Karpas-422 (cell line): ENCODE results near the gene SLC38A2. TPM values are rescaled to one million over a fixed set of nuclear protein-coding genes. Genes with fewer than 3 reads are reported as not detected.

Source experiments
- DNase-seq: peaks from one replicate; pipeline ENCODE4 v3.0.0-alpha.2; 2015
- H2AFZ ChIP-seq: fragments of 200-600 bp; sonication (generic); 2 replicates; pipeline ENCODE4 v1.6.1; 2014; ENCODE audit warnings: antibody characterized with exemption, low read length, mixed read lengths
- H3K27ac ChIP-seq: fragments of 200-600 bp; sonication (generic); 2 replicates; pipeline ENCODE4 v1.5.1; 2014; ENCODE audit warnings: mild to moderate bottlenecking, low read length, moderate library complexity
- H3K27me3 ChIP-seq: fragments of 200-600 bp; sonication (generic); 2 replicates; pipeline ENCODE4 v1.6.1; 2014; ENCODE audit warnings: low read length, mixed read lengths
- H3K36me3 ChIP-seq: fragments of 200-600 bp; sonication (generic); 2 replicates; pipeline ENCODE4 v1.6.1; 2014; ENCODE audit warnings: low read length, mixed read lengths; ENCODE audit not compliant: insufficient read depth
- H3K4me1 ChIP-seq: fragments of 200-600 bp; sonication (generic); 2 replicates; pipeline ENCODE4 v1.6.1; 2014; ENCODE audit warnings: mild to moderate bottlenecking, low read length, mixed read lengths
- H3K4me2 ChIP-seq: fragments of 200-600 bp; sonication (generic); 2 replicates; pipeline ENCODE4 v1.6.1; 2014; ENCODE audit warnings: low read length, low read depth, mild to moderate bottlenecking; ENCODE audit not compliant: poor library complexity, severe bottlenecking
- H3K4me3 ChIP-seq: fragments of 200-600 bp; sonication (generic); 2 replicates; pipeline ENCODE4 v1.5.1; 2014; ENCODE audit warnings: mild to moderate bottlenecking, antibody characterized with exemption, low read length, mixed read lengths
- H3K79me2 ChIP-seq: fragments of 200-600 bp; sonication (generic); 2 replicates; pipeline ENCODE4 v1.6.1; 2014; ENCODE audit warnings: mild to moderate bottlenecking, low read length, mixed read lengths
- H3K9ac ChIP-seq: fragments of 200-600 bp; sonication (generic); 2 replicates; pipeline ENCODE4 v1.6.0; 2014; ENCODE audit warnings: low read length
- H3K9me2 ChIP-seq: fragments of 200-600 bp; sonication (generic), shearing (Covaris generic); replicated peaks from 2 replicates; pipeline ENCODE4 v1.6.0; 2014; ENCODE audit warnings: mild to moderate bottlenecking, low read length, moderate library complexity; ENCODE audit not compliant: insufficient read depth
- H3K9me3 ChIP-seq: fragments of 300-700, 200-600 bp; sonication (generic); 2 replicates; pipeline ENCODE4 v1.6.1; 2014; ENCODE audit warnings: low read length, mixed read lengths
- H4K20me1 ChIP-seq: fragments of 200-600 bp; sonication (generic); 2 replicates; pipeline ENCODE4 v1.6.1; 2014; ENCODE audit warnings: mild to moderate bottlenecking, antibody characterized with exemption, low read length, low read depth; ENCODE audit not compliant: insufficient read depth
- total RNA-seq: library from RNA; depleted of rRNA; stranded (reverse); fragments of >200 nt; shearing (Covaris generic); gene quantifications from 2 replicates; pipeline ENCODE4 v1.2.3, GENCODE V29; 2014; ENCODE audit warnings: low replicate concordance

Gene SLC38A2
- total RNA-seq, 1 experiment from 2014 or later, result 160 TPM

DNA sequence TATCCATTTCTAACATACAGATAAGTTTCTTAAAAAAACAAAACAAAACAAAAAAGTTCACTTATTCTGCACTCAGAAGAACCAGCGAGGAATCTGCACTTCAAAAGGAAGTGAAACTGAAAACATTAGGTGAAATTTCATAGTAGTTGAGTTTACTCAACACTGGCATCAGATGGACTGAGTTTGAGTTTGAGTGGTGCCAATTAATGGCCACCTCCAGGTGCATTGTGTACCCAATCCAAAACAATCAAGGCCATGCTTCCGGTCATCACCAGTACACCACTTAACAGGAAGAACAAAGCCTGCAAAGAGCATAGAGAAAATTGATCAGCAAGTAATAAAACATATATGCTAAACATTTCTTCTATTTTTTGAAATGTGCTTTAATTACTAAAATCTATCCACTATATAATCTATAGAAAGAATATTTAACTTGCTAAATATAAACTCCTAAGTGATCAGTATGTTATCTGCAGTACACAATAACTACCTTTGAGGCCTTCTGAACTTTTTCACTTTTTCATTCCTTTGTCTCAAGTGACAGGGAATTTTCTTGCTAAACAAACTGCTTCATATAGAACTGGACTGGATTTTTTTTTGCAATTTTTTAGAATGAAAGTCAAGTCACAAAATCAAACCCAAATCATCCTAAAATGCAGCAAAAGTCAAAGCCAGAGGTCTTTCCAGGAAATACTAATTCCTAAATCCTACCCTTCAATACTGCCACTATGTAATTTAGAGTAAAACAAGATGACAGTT is 11.5 kb downstream of the SLC38A2 start:
- H4K20me1 ChIP-seq, result 0 out of 2 replicates have a peak, but pooled peaks cover 3% of the 10 kb centered on the region
- H3K27ac ChIP-seq, result no peak overlapping the region
- no peaks in the 10 kb centered on the region for H3K9me2 ChIP-seq
- no peaks in the 10 kb centered on the region for H3K4me1 ChIP-seq
- H3K79me2 ChIP-seq, result no peaks in the 10 kb centered on the region
- no peak overlapping the region for H2AFZ ChIP-seq
- H3K9me3 ChIP-seq, result no peaks in the 10 kb centered on the region
- no peak for DNase-seq
- H3K4me2 ChIP-seq, result no peak overlapping the region
- no peak overlapping the region for H3K9ac ChIP-seq
- no peaks in the 10 kb centered on the region for H3K27me3 ChIP-seq
- H3K4me3 ChIP-seq, result no peak overlapping the region
- peaks cover 69% of the 10 kb centered on the region for H3K36me3 ChIP-seq

DNA sequence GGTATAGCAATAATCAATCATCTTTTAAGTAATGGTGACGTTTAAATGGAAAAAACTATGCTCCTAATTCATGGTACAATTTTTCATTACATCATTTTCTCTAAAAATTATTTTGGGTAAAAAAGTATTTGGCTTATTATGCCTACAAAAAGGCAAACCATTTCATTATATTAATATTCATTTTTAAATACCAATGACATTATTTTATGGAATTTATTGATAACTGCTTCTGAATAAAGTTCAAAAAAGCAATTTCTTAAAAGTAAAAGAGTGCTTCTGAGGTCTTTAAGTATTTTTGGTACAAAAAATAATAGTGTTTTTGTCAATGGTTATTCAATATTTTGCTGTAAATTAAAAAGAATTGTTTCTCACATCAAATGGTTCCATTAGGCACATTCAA is 12.2 kb downstream of the SLC38A2 start:
- Histone ChIP-seq H3K27me3 (no peaks in the 10 kb centered on the region), H3K4me2 (no peak overlapping the region), H3K4me3 (no peak overlapping the region), H3K79me2 (no peaks in the 10 kb centered on the region), H3K9me3 (no peaks in the 10 kb centered on the region), H3K4me1 (no peaks in the 10 kb centered on the region), H2AFZ (no peak overlapping the region), H3K27ac (no peak overlapping the region), H3K36me3 (peaks cover 62% of the 10 kb centered on the region), H4K20me1 (0 out of 2 replicates have a peak, but pooled peaks cover 3% of the 10 kb centered on the region), H3K9ac (no peak overlapping the region), H3K9me2 (no peaks in the 10 kb centered on the region)
- no peak for DNase-seq

DNA sequence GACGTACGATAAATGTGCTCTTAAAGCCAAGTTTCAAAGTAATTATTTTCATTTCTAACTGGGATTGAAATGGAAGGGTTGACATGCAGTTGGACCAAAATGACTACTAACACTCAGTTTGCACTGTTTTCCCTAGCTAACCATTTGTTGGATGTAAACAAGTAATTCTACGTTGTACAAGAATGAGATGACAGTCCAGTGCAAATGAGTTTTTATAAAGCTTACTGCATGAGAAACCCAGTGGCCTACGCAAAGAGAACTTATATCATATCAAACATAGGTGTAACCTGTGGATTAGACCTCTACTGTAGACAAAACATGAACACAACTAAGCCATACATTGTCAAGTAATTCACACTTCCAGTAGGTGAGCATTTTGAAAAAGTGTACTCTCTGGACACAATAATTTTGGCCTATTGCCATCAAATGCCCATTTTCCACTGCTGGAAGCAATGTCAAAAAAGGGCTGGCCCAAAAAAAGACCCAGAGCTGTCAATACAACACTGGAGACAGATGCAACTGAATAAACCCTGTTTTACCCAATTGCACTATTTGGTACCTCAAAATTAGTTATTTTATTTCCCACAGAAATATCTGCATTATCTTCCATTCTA is 12.8 kb downstream of the SLC38A2 start:
- Histone ChIP-seq H3K79me2 (no peaks in the 10 kb centered on the region), H3K27me3 (no peaks in the 10 kb centered on the region), H3K36me3 (peaks cover 56% of the 10 kb centered on the region), H3K9me3 (no peaks in the 10 kb centered on the region), H2AFZ (no peak overlapping the region), H4K20me1 (0 out of 2 replicates have a peak, but pooled peaks cover 3% of the 10 kb centered on the region), H3K4me2 (no peak overlapping the region), H3K9ac (no peak overlapping the region), H3K27ac (no peak overlapping the region), H3K9me2 (no peaks in the 10 kb centered on the region), H3K4me1 (no peaks in the 10 kb centered on the region), H3K4me3 (no peak overlapping the region)
- no peak for DNase-seq

DNA sequence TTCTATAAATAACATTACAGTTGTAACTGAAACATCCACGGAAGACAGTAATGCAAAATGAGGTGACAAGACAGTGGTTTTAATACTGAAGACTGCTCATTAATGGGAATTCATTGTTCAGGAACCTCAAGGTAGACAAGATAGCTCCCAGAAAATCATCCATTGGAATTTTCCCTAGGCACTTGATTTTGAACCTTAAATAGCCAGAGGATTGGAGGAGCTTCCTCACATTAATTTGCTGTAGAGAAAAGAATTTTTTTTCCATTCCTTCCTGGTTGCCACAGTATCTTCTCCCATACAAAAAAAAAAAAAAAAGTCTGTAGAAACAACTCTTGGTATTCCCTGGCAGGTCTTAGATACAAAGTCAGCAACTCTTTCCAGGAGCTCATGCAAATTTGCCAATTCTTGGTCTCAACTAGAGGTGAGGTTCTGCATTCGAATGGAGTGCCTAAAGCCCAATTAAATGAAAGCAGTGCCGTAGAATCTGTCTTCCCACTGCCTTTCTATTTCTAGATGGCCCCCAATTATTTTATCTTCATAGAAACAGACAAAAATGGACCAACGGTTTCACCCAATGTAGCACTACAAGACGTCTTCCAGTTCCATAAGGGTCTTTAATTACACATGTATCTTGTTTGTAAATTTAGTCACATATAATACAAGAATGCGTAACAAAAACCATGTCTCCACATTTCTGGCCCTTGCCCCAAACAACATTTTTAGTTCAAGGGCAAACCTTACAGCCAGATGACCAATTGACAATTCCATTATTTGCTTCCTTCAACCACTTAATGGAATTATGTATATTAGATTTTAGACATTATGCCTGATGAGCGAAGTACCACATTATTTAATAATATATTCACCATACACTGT is 13.5 kb downstream of the SLC38A2 start:
- Histone ChIP-seq H2AFZ (no peak overlapping the region), H3K79me2 (no peaks in the 10 kb centered on the region), H3K4me2 (no peak overlapping the region), H3K9me2 (no peaks in the 10 kb centered on the region), H3K4me3 (no peak overlapping the region), H3K9ac (no peak overlapping the region), H3K36me3 (peaks cover 50% of the 10 kb centered on the region), H3K27me3 (no peaks in the 10 kb centered on the region), H3K9me3 (no peaks in the 10 kb centered on the region), H3K4me1 (no peaks in the 10 kb centered on the region), H4K20me1 (0 out of 2 replicates have a peak, but pooled peaks cover 3% of the 10 kb centered on the region), H3K27ac (no peak overlapping the region)
- DNase-seq, result no peak

DNA sequence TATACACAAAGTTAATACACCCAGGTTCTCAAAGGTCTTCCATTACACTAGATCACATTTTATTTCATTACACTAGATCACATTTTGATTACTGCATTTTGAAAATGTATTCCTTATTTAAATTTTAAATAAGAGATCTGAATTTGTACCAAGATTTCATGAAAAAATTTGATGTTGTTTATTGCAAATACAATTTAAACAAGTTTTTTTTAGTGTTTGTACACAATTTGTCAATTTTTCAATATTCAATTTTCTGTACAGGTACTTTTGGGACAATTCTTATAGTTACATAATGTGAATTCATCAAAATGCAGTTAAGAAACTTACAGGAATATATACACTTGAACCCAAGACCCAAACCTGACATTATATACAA is 14.3 kb downstream of the SLC38A2 start:
- Histone ChIP-seq H3K4me1 (no peaks in the 10 kb centered on the region), H3K79me2 (no peaks in the 10 kb centered on the region), H4K20me1 (0 out of 2 replicates have a peak, but pooled peaks cover 3% of the 10 kb centered on the region), H3K9me3 (no peaks in the 10 kb centered on the region), H3K4me3 (no peak overlapping the region), H3K9me2 (no peaks in the 10 kb centered on the region), H2AFZ (no peak overlapping the region), H3K27ac (no peak overlapping the region), H3K27me3 (no peaks in the 10 kb centered on the region), H3K4me2 (no peak overlapping the region), H3K9ac (no peak overlapping the region), H3K36me3 (peaks cover 43% of the 10 kb centered on the region)
- no peak for DNase-seq

DNA sequence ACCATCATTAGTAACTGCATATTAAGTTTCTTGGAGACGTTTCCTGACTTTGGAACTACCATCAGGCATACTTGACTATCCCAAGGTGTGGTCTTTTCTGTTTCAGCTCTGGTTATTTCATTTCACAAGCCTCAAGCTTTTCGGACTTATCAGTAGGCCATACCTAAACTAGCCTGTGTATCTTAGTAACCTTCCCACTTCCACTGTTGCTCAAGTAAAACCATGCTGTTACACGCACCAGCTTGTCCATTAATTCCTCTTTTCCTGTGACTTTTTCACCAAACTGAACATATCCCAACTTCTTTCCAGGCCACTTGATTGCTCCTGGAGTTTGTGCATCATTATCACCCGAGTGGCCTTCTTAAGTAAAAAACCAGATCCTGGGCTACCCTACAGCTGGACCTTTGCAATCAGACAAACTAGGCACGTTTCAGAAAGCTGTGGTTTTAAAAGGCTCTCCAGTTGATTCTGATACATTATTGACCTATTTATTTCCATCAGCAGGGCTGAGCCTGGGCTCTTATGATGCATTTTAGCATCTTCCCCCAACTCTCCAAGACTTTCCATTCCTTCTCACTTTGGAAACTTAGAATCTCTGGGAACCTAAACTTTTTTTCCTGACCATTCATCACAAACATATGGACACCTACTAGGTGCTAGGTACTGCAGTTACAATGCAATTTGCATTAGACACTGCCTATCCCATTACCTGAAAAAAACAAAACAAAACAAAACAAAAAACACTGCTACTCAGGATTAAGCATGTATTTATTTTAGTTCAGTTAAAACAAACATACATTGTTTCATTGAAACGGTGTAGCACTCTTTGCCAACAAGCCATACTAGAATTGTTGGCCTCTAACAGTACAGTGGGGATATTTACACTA is 14.9 kb downstream of the SLC38A2 start:
- no peaks in the 10 kb centered on the region for H3K79me2 ChIP-seq
- no peaks in the 10 kb centered on the region for H3K27me3 ChIP-seq
- H4K20me1 ChIP-seq, result no peaks in the 10 kb centered on the region
- no peak overlapping the region for H3K4me2 ChIP-seq
- no peak overlapping the region for H3K4me3 ChIP-seq
- no peak overlapping the region for H2AFZ ChIP-seq
- H3K27ac ChIP-seq, result no peak overlapping the region
- H3K36me3 ChIP-seq, result peaks cover 36% of the 10 kb centered on the region
- H3K9me3 ChIP-seq, result no peaks in the 10 kb centered on the region
- H3K9ac ChIP-seq, result no peak overlapping the region
- no peaks in the 10 kb centered on the region for H3K9me2 ChIP-seq
- no peaks in the 10 kb centered on the region for H3K4me1 ChIP-seq
- DNase-seq, result no peak

DNA sequence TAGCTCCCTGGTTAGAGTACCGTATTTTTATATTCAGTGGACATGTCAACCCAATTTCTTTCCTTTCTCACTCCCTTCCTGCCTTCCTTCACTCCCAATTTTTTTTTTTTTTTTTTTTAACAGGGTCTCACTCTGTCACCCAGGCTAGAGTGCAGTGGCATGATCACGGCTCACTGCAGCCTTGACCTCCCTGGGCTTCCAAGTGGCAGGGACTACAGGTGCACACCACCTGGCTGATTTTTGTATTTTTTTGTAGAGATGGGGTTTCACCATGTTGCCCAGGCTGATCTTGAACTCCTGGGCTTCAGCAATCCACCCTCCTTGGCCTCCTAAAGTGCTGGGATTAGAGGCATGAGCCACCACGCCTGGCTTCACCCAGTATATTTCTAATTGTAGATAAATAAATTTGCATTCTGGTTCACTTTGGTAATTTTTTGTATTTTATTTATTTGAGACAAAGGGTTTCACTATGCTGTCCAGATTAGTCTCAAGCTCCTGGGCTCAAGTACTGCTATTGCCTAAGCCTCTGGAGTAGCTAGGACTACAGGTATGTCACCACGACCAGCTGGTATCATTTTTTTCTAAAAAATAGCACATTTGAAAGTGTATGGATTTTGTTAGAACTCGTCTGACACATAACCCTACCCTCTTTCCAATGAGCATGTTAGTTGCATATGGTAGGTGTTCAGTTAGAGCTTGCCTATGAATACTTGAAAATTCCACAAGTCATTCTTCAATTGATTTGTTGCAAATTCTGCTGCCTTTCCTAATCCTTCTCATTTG is 15.7 kb downstream of the SLC38A2 start:
- no peaks in the 10 kb centered on the region for H3K9me3 ChIP-seq
- no peak overlapping the region for H2AFZ ChIP-seq
- DNase-seq, result no peak
- H3K9ac ChIP-seq, result no peak overlapping the region
- H4K20me1 ChIP-seq, result no peaks in the 10 kb centered on the region
- no peaks in the 10 kb centered on the region for H3K79me2 ChIP-seq
- H3K4me1 ChIP-seq, result no peaks in the 10 kb centered on the region
- H3K4me2 ChIP-seq, result no peak overlapping the region
- H3K9me2 ChIP-seq, result no peaks in the 10 kb centered on the region
- no peak overlapping the region for H3K27ac ChIP-seq
- no peaks in the 10 kb centered on the region; the same call in 1 of the 2 replicates for H3K27me3 ChIP-seq
- peaks cover 28% of the 10 kb centered on the region for H3K36me3 ChIP-seq
- no peak overlapping the region for H3K4me3 ChIP-seq
